ENCODE measurements around the gene ZMYND8. TPM values are rescaled to one million over a fixed set of nuclear protein-coding genes. Genes with fewer than 3 reads are reported as not detected.

Gene ZMYND8
- total RNA-seq, 4 donors from 2014 or later: 22.7 to 44.5 (median 28.6) TPM

- peak; percentile 42 for DNase-seq (ENCODE audit: low spot score)
- TF ChIP-seq CTCF (IDR thresholded peaks at IDR 0.05): no peak
- ATAC-seq (ENCODE audit: low FRiP score): no peak
These were observed 3.2 kb upstream of the ZMYND8 start for GRCh38 chr20:47359530-47360296.

- TF ChIP-seq CTCF (IDR thresholded peaks at IDR 0.05): no peak
- ATAC-seq (ENCODE audit: low FRiP score) (peak; percentile 42), DNase-seq (ENCODE audit: low spot score) (no peak)
These were observed 2.4 kb upstream of the ZMYND8 start for GRCh38 chr20:47358672-47359529.

- no peak for ATAC-seq (ENCODE audit: low FRiP score)
- TF ChIP-seq CTCF (IDR thresholded peaks at IDR 0.05): no peak
- no peak for DNase-seq (ENCODE audit: low spot score)
These were observed 1.7 kb upstream of the ZMYND8 start for GRCh38 chr20:47358039-47358671.

GRCh38 chr20:47357296-47358038, 968 bp upstream of the ZMYND8 start:
- DNase-seq (ENCODE audit: low spot score) (peak; percentile 51), ATAC-seq (ENCODE audit: low FRiP score) (peak; percentile 29)
- no peak for TF ChIP-seq CTCF (IDR thresholded peaks at IDR 0.05)

- DNase-seq (ENCODE audit: low spot score) (no peak), ATAC-seq (ENCODE audit: low FRiP score) (no peak)
- no peak for TF ChIP-seq CTCF (IDR thresholded peaks at IDR 0.05)
These were observed 326 bp downstream of the ZMYND8 start for GRCh38 chr20:47356220-47356525.

- DNase-seq (ENCODE audit: low spot score) (no peak), ATAC-seq (ENCODE audit: low FRiP score) (no peak)
- no peak for TF ChIP-seq CTCF (IDR thresholded peaks at IDR 0.05)
These were observed 845 bp downstream of the ZMYND8 start for GRCh38 chr20:47355489-47356219.
